HepG2 (cell line): ENCODE results near the gene ASIC2. TPM values are rescaled to one million over a fixed set of nuclear protein-coding genes. Genes with fewer than 3 reads are reported as not detected.

ENCODE experiments used
- ATAC-seq: fragments of 200-7000 bp; cut with Tn5 transposase; 3 replicates; pipeline ENCODE4 v1.9.1; 2020; ENCODE audit warnings: mild to moderate bottlenecking, moderate library complexity
- BruUV-seq: library from RNA; stranded (reverse); fragments of 400-500 nt; replicated peaks from 2 replicates; lab custom pipeline; 2021; lab: Mats Ljungman, UMichigan
- CTCF ChIA-PET: fragments of 300-600 bp; formaldehyde crosslinking; extraction: SDS; loops from one replicate; lab custom pipeline; 2021; ENCODE audit warnings: low total read pairs, inconsistent platforms, low intra/inter-chr PET ratio; lab: Yijun Ruan, JAX
- POLR2A ChIA-PET: fragments of 350-600 bp; sonication (Branson Sonifier 250); formaldehyde crosslinking; loops from one replicate; lab custom pipeline; 2020; ENCODE audit warnings: antibody characterized with exemption, inconsistent platforms; lab: Yijun Ruan, JAX
- DNase-seq: peaks from one replicate; pipeline ENCODE4 v3.0.0-alpha.2; 2015; ENCODE audit warnings: low spot score
- FAIRE-seq: peaks from 3 replicates; lab custom pipeline; 2011; peaks lifted over from hg19 to GRCh38; lab: Jason Lieb, UNC
- H2AFZ ChIP-seq: one replicate; pipeline ENCODE4 v1.6.1; 2011; ENCODE audit warnings: low read length, inconsistent platforms
- H3K27ac ChIP-seq: fragments of 300-600 bp; 3 replicates; pipeline ENCODE4 v1.8.0; 2011; ENCODE audit warnings: mixed run types, mild to moderate bottlenecking, mixed read lengths, low read length, inconsistent platforms; ENCODE audit not compliant: insufficient read depth; ENCODE audit errors: extremely low read length
- H3K27me3 ChIP-seq, 2 experiments: fragments of 200-600 bp in 1 of 2; 2 replicates in 1 of 2; 3 replicates in 1 of 2; pipeline versions ENCODE4 v1.6.0 to v1.8.0; 2011; ENCODE audit warnings: low read length in 2 of 2, mild to moderate bottlenecking in 2 of 2, moderate library complexity in 2 of 2, inconsistent platforms in 1 of 2; ENCODE audit not compliant: insufficient read depth in 2 of 2, control insufficient read depth in 1 of 2
- H3K36me3 ChIP-seq, 2 experiments: fragments of 200-600 bp in 1 of 2; replicated peaks in 1 of 2; 2 replicates in 1 of 2; 3 replicates in 1 of 2; pipeline versions ENCODE4 v1.5.1 to v1.8.0; 2011; ENCODE audit warnings: low read length in 2 of 2, inconsistent platforms in 1 of 2; ENCODE audit not compliant: insufficient read depth in 2 of 2, control insufficient read depth in 1 of 2
- H3K4me1 ChIP-seq: 2 replicates; pipeline ENCODE4 v1.5.1; 2012; ENCODE audit warnings: low read length, inconsistent platforms; ENCODE audit not compliant: insufficient read depth
- H3K4me2 ChIP-seq: 2 replicates; pipeline ENCODE4 v1.6.0; 2011; ENCODE audit warnings: low read depth, low read length, inconsistent platforms
- H3K4me3 ChIP-seq, 3 experiments: fragments of 200-600 bp in 1 of 3; sonication (generic), shearing (Covaris generic) in 1 of 3; replicated peaks in 1 of 3; 2 replicates each; pipeline ENCODE4 v1.5.1; 2011 to 2016; ENCODE audit warnings: low read length in 3 of 3, inconsistent platforms in 2 of 3, low read depth in 2 of 3, mild to moderate bottlenecking in 2 of 3, control low read depth in 1 of 3, mixed read lengths in 1 of 3; ENCODE audit not compliant: insufficient read depth in 1 of 3
- H3K79me2 ChIP-seq: one replicate; pipeline ENCODE4 v1.6.1; 2011; ENCODE audit warnings: low read length, inconsistent platforms; ENCODE audit not compliant: insufficient read depth
- H3K9ac ChIP-seq: 2 replicates; pipeline ENCODE4 v1.6.0; 2011; ENCODE audit warnings: mild to moderate bottlenecking, low read depth, low read length, inconsistent platforms; ENCODE audit not compliant: insufficient read depth
- H3K9me3 ChIP-seq: 2 replicates; pipeline ENCODE4 v1.5.1; 2012; ENCODE audit warnings: mild to moderate bottlenecking, low read length
- H4K20me1 ChIP-seq: 2 replicates; pipeline ENCODE4 v1.6.0; 2011; ENCODE audit warnings: inconsistent platforms, mild to moderate bottlenecking, low read length, moderate library complexity; ENCODE audit not compliant: insufficient read depth
- AHDC1 ChIP-seq: sonication (generic); formaldehyde crosslinking; IDR thresholded peaks from 2 replicates; pipeline ENCODE4 v1.5.1; 2020; ENCODE audit warnings: mild to moderate bottlenecking, missing genetic modification reagents, borderline replicate concordance
- BCL6 ChIP-seq: IDR thresholded peaks from 2 replicates; pipeline ENCODE4 v1.6.1; 2016; ENCODE audit warnings: missing genetic modification reagents, missing compliant biosample characterization
- CERS6 ChIP-seq: sonication (generic); formaldehyde crosslinking; IDR thresholded peaks from 2 replicates; pipeline ENCODE4 v1.5.0; 2020; ENCODE audit warnings: missing genetic modification reagents
- EP300 ChIP-seq, 3 experiments: sonication (generic) in 1 of 3; formaldehyde crosslinking in 1 of 3; IDR thresholded peaks; 2 replicates each; pipeline versions ENCODE4 v1.5.1 to v1.6.1; 2011 to 2020; ENCODE audit warnings: low read depth in 2 of 3, low read length in 2 of 3, borderline replicate concordance in 1 of 3, improper control_type of control experiment in 1 of 3, mild to moderate bottlenecking in 1 of 3, missing genetic modification reagents in 1 of 3, moderate library complexity in 1 of 3
- FOXK1 ChIP-seq: sonication (generic); formaldehyde crosslinking; IDR thresholded peaks from 2 replicates; pipeline ENCODE4 v1.4.0; 2020; ENCODE audit warnings: low read depth, missing genetic modification reagents, borderline replicate concordance
- HHEX ChIP-seq: IDR thresholded peaks from 2 replicates; pipeline ENCODE4 v1.6.1; 2016; ENCODE audit warnings: control low read depth
- PHF21A ChIP-seq: sonication (generic); formaldehyde crosslinking; IDR thresholded peaks from 2 replicates; pipeline ENCODE4 v1.5.0; 2020; ENCODE audit warnings: mild to moderate bottlenecking, missing genetic modification reagents
- SALL1 ChIP-seq: sonication (generic); formaldehyde crosslinking; IDR thresholded peaks from 2 replicates; pipeline ENCODE4 v1.8.0; 2022; ENCODE audit warnings: mild to moderate bottlenecking, missing genetic modification reagents
- YEATS2 ChIP-seq: sonication (generic); formaldehyde crosslinking; IDR thresholded peaks from 2 replicates; pipeline ENCODE4 v1.4.0; 2020; ENCODE audit warnings: missing genetic modification reagents, borderline replicate concordance
- ZC3H13 ChIP-seq: sonication (generic); formaldehyde crosslinking; IDR thresholded peaks from 2 replicates; pipeline ENCODE4 v1.8.1; 2023; ENCODE audit warnings: mild to moderate bottlenecking, missing genetic modification reagents, moderate library complexity
- ZNF17 ChIP-seq: sonication (generic); formaldehyde crosslinking; IDR thresholded peaks from 2 replicates; pipeline ENCODE4 v1.5.0; 2020; ENCODE audit warnings: mild to moderate bottlenecking, missing genetic modification reagents
- ZNF232 ChIP-seq: sonication (generic); formaldehyde crosslinking; IDR thresholded peaks from 2 replicates; pipeline ENCODE4 v1.4.0; 2020; ENCODE audit warnings: missing genetic modification reagents, borderline replicate concordance
- ZNF253 ChIP-seq: sonication (generic); formaldehyde crosslinking; IDR thresholded peaks from 2 replicates; pipeline ENCODE4 v1.8.0; 2022; ENCODE audit warnings: mild to moderate bottlenecking, missing genetic modification reagents, borderline replicate concordance
- ZNF768 ChIP-seq: sonication (generic); formaldehyde crosslinking; IDR thresholded peaks from 2 replicates; pipeline ENCODE4 v1.4.0; 2020; ENCODE audit warnings: missing genetic modification reagents
- WGBS: methylation state at CpG from one replicate; pipeline ENCODE4 v1.1.6; 2017; ENCODE audit warnings: low lambda C conversion rate; 5-methylcytosine and 5-hydroxymethylcytosine counted together
- in situ Hi-C: cut with HindIII; loops from 2 replicates; pipeline ENCODE4 v1.10.0; 2017; ENCODE audit warnings: low pct_unique_long_range_greater_than_20kb; ENCODE audit not compliant: extremely low pct_ligation_motif_present
- intact Hi-C: fragments of 100-400 bp; cut with micrococcal nuclease; formaldehyde crosslinking; loops from one replicate; pipeline ENCODE4 v1.10.0; 2022; ENCODE audit not compliant: unreplicated experiment
- polyA plus RNA-seq, 8 experiments: library from polyadenylated mRNA; depleted of rRNA in 3 of 8; stranded (reverse) in 7 of 8; unstranded in 1 of 8; fragments of >200 nt; fragmentation: Illumina TruSeq in 4 of 8; extraction: Trizol in 4 of 8; gene quantifications; 2 replicates each; pipeline versions ENCODE4 v1.2.1 to v1.2.3, GENCODE V29; 2011 to 2016; ENCODE audit warnings: low read depth in 4 of 8, missing spikeins in 1 of 8, mixed read lengths in 1 of 8; ENCODE audit not compliant: insufficient read depth in 1 of 8
- total RNA-seq, 5 experiments: library from RNA; depleted of rRNA; stranded (reverse); fragments of >200 nt; fragmentation: Illumina TruSeq; extraction: Trizol; gene quantifications; 2 replicates each; pipeline ENCODE4 v1.2.3, GENCODE V29; 2016; ENCODE audit warnings: low read depth in 1 of 5
- TF ChIP-seq, protein P1 (sequence below): sonication (generic); formaldehyde crosslinking; IDR thresholded peaks from 2 replicates; pipeline ENCODE4 v1.4.0; 2020; ENCODE audit warnings: missing genetic modification reagents, borderline replicate concordance

The ASIC2 gene
- total and polyA plus RNA-seq, 2 of the 13 experiments (the other 11 are each of a cell fraction or from before 2014, with no cell fraction given), result not detected

GRCh38 chr17:33284022-33284421, 9.1 kb downstream of the ASIC2 start (continued):
- TF ChIP-seq ZC3H13, result no peak
- TF ChIP-seq, protein P1, sequence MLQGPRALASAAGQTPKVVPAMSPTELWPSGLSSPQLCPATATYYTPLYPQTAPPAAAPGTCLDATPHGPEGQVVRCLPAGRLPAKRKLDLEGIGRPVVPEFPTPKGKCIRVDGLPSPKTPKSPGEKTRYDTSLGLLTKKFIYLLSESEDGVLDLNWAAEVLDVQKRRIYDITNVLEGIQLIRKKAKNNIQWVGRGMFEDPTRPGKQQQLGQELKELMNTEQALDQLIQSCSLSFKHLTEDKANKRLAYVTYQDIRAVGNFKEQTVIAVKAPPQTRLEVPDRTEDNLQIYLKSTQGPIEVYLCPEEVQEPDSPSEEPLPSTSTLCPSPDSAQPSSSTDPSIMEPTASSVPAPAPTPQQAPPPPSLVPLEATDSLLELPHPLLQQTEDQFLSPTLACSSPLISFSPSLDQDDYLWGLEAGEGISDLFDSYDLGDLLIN, result no peak
- TF ChIP-seq FOXK1 (CRISPR knock-in tag), result no peak
- TF ChIP-seq ZNF17 (CRISPR knock-in tag), result no peak
- TF ChIP-seq HHEX, result peak; percentile 66; the same call in 1 of the 2 replicates
- TF ChIP-seq ZNF768 (CRISPR knock-in tag), result no peak

- no peaks in the 10 kb centered on the region for H3K36me3 ChIP-seq
- 25% methylated on average over 8 of the region's 8 CpGs for WGBS
- in situ Hi-C loops (no loop called here), intact Hi-C loops (no loop called here)
- FAIRE-seq (no peak), ATAC-seq (no peak), DNase-seq (no peak)
- peaks cover 12% of the 10 kb centered on the region for H3K4me1 ChIP-seq
- no peaks in the 10 kb centered on the region for H4K20me1 ChIP-seq
- H3K9ac ChIP-seq, result no peak overlapping the region
- ChIA-PET POLR2A (no interaction called here), CTCF (no interaction called here)
- no peak overlapping the region for H3K27ac ChIP-seq
- H3K79me2 ChIP-seq, result no peaks in the 10 kb centered on the region
- no peak overlapping the region for H3K4me2 ChIP-seq
- H2AFZ ChIP-seq, result no peak overlapping the region
- no peaks in the 10 kb centered on the region for H3K9me3 ChIP-seq
- H3K27me3 ChIP-seq, result no peaks in the 10 kb centered on the region
- no TSS peak for BruUV-seq
- H3K4me3 ChIP-seq, result no peak overlapping the region
- no peak for TF ChIP-seq YEATS2 (CRISPR knock-in tag)
- TF ChIP-seq ZNF232 (CRISPR knock-in tag), result no peak
- no peak for TF ChIP-seq ZNF253 (CRISPR knock-in tag)
- no peak for TF ChIP-seq AHDC1 (CRISPR knock-in tag)
- TF ChIP-seq PHF21A (CRISPR knock-in tag), result no peak
- TF ChIP-seq SALL1 (CRISPR knock-in tag), result no peak
- no peak for TF ChIP-seq CERS6 (CRISPR knock-in tag)
- no peak for TF ChIP-seq BCL6 (CRISPR knock-in tag)
- TF ChIP-seq EP300 (IDR thresholded peaks at IDR 0.05; ENCODE audit: low read depth in 2 of 2, low read length in 2 of 2), result no peak
- no peak for TF ChIP-seq EP300 (CRISPR knock-in tag; IDR thresholded peaks at IDR 0.05; ENCODE audit: borderline replicate concordance)
Observed at GRCh38 chr17:33280162-33280943, 12.7 kb downstream of the ASIC2 start.
